ENCODE results near the gene GALNT9.

GRCh38 chr12:132282031-132282949 is 47.1 kb downstream of the GALNT9 start:
- TF ChIP-seq RAD21 (IDR thresholded peaks at IDR 0.05; ENCODE audit: low read depth) (no peak), YY1 (IDR thresholded peaks at IDR 0.05; ENCODE audit: extremely low read depth, insufficient replicate concordance, low read depth, low read length) (no peak), CTCF (IDR thresholded peaks at IDR 0.05 in 2 of 3, conservative IDR thresholded peaks at IDR 0.05 in 1 of 3; ENCODE audit: borderline replicate concordance in 1 of 3, insufficient read depth in 1 of 3, low read depth in 2 of 3, low read length in 2 of 3) (no peak)

Measured in HCT116 (cell line).